Subcutaneous abdominal adipose tissue (tissue), 5 donors: ENCODE results near the gene HDAC9.
A peak's percentile ranks its signal among the peaks of the same experiment; 100 is the strongest.

Source experiments
- H3K27ac ChIP-seq: one replicate; pipeline ENCODE4 v1.7.0; 2013; ENCODE audit warnings: low read depth, mild to moderate bottlenecking, inconsistent platforms, low read length, moderate library complexity
- H3K27me3 ChIP-seq, 5 donors: one replicate each; pipeline ENCODE4 v1.7.0; 2013; ENCODE audit warnings: low read length in 5 of 5, inconsistent platforms in 1 of 5; ENCODE audit not compliant: control insufficient read depth in 5 of 5, insufficient read depth in 4 of 5
- H3K36me3 ChIP-seq, 5 donors: one replicate each; pipeline ENCODE4 v1.7.0; 2013; ENCODE audit warnings: low read length in 5 of 5; ENCODE audit not compliant: control insufficient read depth in 5 of 5, insufficient read depth in 5 of 5
- H3K4me1 ChIP-seq, 5 donors: one replicate each; pipeline ENCODE4 v1.7.0; 2013; ENCODE audit warnings: low read length in 5 of 5, mild to moderate bottlenecking in 3 of 5, moderate library complexity in 1 of 5; ENCODE audit not compliant: control insufficient read depth in 5 of 5, insufficient read depth in 5 of 5
- H3K4me3 ChIP-seq, 5 donors: one replicate each; pipeline ENCODE4 v1.7.0; 2013; ENCODE audit warnings: low read length in 5 of 5, low read depth in 1 of 5
- H3K9ac ChIP-seq, 5 donors: one replicate each; pipeline ENCODE4 v1.7.0; 2013; ENCODE audit warnings: low read length in 5 of 5, mild to moderate bottlenecking in 4 of 5, moderate library complexity in 3 of 5
- H3K9me3 ChIP-seq, 5 donors: one replicate each; pipeline ENCODE4 v1.7.0; 2013; ENCODE audit warnings: low read length in 5 of 5; ENCODE audit not compliant: control insufficient read depth in 5 of 5
- donor health status: healthy.
- donor health status: healthy.
- donor health status: healthy.
- donor health status: healthy.
- donor health status: healthy.

HDAC9 gene

GRCh38 chr7:18491871-18492270 lies 3.7 kb upstream of the HDAC9 start:
- Histone ChIP-seq H3K4me1 (peaks cover 0 to 29% (median 12%) of the 10 kb centered on the region in 5 donors), H3K27me3 (no peaks in the 10 kb centered on the region), H3K27ac (no peak overlapping the region), H3K36me3 (no peaks in the 10 kb centered on the region), H3K9me3 (no peaks in the 10 kb centered on the region), H3K9ac (no peak overlapping the region), H3K4me3 (no peak overlapping the region)

- Histone ChIP-seq H3K9ac (no peak overlapping the region), H3K4me3 (no peak overlapping the region), H3K27me3 (no peaks in the 10 kb centered on the region), H3K9me3 (no peaks in the 10 kb centered on the region), H3K36me3 (no peaks in the 10 kb centered on the region), H3K4me1 (peaks cover 0 to 27% (median 12%) of the 10 kb centered on the region in 5 donors), H3K27ac (no peak overlapping the region)
Measured at GRCh38 chr7:18494406-18494805, 1.1 kb upstream of the HDAC9 start.

GRCh38 chr7:18494821-18495408 lies 634 bp upstream of the HDAC9 start:
- Histone ChIP-seq H3K36me3 (no peaks in the 10 kb centered on the region), H3K4me1 (peaks cover 0 to 32% (median 12%) of the 10 kb centered on the region in 5 donors), H3K9me3 (no peaks in the 10 kb centered on the region), H3K4me3 (peak overlapping the region in 3 of 5 donors; percentile 61 to 71 (median 68)), H3K9ac (no peak overlapping the region), H3K27ac (peak overlapping the region; percentile 14), H3K27me3 (no peaks in the 10 kb centered on the region)

DNA sequence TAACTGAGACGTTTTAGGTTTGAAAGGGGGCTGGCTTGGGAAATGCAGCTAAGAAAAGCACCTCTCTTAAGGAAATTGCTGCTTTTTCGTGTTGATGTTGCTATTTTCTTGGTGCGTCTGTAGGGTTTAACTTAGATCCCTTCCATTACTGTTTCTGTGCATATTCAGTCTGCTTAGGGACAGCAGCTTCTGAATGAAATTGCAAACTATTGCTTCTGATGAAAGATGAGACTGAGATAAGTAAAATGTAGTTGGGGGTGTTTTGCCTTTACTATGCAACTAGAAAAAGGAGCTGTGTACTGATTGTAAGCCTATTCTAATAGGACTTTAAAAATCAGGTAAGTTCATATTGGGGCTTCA lies 772 bp downstream of the HDAC9 start:
- H3K36me3 ChIP-seq = no peaks in the 10 kb centered on the region
- H3K4me1 ChIP-seq = peaks cover 0 to 32% (median 12%) of the 10 kb centered on the region in 5 donors
- peak overlapping the region in 4 of 5 donors; percentile 61 to 71 (median 68) for H3K4me3 ChIP-seq
- no peak overlapping the region for H3K9ac ChIP-seq
- no peaks in the 10 kb centered on the region for H3K27me3 ChIP-seq
- H3K27ac ChIP-seq = peak overlapping the region; percentile 14
- H3K9me3 ChIP-seq = no peaks in the 10 kb centered on the region

- Histone ChIP-seq H3K36me3 (no peaks in the 10 kb centered on the region), H3K9ac (no peak overlapping the region), H3K9me3 (no peaks in the 10 kb centered on the region), H3K4me3 (no peak overlapping the region), H3K4me1 (peaks cover 0 to 30% (median 12%) of the 10 kb centered on the region in 5 donors), H3K27me3 (no peaks in the 10 kb centered on the region), H3K27ac (no peak overlapping the region)
Measured at GRCh38 chr7:18497082-18497481, 1.5 kb downstream of the HDAC9 start.

DNA sequence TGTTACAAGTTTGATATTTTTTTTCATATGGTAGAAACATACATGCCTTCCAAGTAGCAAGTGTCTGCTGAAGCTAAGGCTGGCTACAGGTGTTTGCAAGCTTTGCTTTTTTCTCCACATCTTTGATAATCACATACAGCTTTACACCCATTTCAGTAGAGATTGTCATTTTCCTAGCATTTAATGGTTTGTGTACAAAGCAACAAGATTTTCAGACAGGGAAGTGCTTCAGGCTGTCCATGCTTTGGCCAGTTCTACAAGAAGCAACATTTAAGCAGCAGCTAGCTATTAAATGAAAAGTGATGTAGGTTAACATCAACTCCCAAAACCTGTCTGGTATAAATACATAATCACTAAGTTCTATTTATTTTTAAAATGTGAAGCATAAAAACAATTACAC lies 2.3 kb downstream of the HDAC9 start:
- H3K27me3 ChIP-seq = no peaks in the 10 kb centered on the region
- H3K36me3 ChIP-seq = no peaks in the 10 kb centered on the region
- H3K27ac ChIP-seq = no peak overlapping the region
- H3K9me3 ChIP-seq = no peaks in the 10 kb centered on the region
- H3K4me3 ChIP-seq = no peak overlapping the region
- peaks cover 0 to 28% (median 12%) of the 10 kb centered on the region in 5 donors for H3K4me1 ChIP-seq
- H3K9ac ChIP-seq = no peak overlapping the region

- no peaks in the 10 kb centered on the region for H3K9me3 ChIP-seq
- no peaks in the 10 kb centered on the region for H3K36me3 ChIP-seq
- no peak overlapping the region for H3K9ac ChIP-seq
- H3K27ac ChIP-seq = no peak overlapping the region
- no peaks in the 10 kb centered on the region for H3K27me3 ChIP-seq
- peaks cover 0 to 28% (median 12%) of the 10 kb centered on the region in 5 donors for H3K4me1 ChIP-seq
- no peak overlapping the region for H3K4me3 ChIP-seq
Measured at GRCh38 chr7:18498341-18498740, 2.8 kb downstream of the HDAC9 start.

GRCh38 chr7:18499407-18500177 lies 4.0 kb downstream of the HDAC9 start:
- Histone ChIP-seq H3K4me1 (peaks cover 0 to 27% (median 12%) of the 10 kb centered on the region in 5 donors), H3K27me3 (no peaks in the 10 kb centered on the region), H3K9ac (no peak overlapping the region), H3K36me3 (no peaks in the 10 kb centered on the region), H3K27ac (no peak overlapping the region), H3K9me3 (no peaks in the 10 kb centered on the region), H3K4me3 (no peak overlapping the region)

DNA sequence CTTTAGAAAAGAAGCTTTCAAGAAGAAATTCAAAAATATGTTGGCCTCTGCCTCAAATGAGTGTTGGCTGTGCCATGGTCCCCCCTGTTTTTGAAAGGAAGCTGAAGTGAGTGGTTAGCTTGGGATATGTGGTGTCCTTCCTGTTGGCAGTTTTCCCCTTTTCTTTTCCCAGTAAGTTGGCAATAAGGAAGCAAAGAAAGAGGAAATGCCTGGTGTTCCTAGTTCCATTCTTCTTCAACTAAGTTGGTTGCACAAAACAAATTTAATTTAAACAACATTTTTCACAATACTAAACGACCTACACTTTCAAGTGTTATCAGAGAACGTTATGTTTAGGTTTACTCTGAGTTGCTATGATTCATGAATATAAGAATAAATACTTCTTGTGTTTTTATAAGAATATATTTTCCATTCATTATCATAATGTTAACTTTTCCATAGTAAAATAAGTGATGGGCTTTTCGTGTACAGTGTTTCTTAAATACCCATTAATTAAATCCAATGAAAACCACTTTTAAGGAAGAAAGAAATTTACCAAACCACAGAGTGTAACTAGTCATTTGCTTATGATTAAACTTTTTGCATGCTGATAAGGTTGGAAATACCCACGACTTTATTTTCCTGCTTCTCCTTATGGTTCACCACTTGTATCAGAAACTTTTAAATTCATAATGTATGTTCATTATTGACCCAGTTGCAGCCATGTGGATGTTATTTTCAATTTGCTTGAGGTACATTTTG lies 7.7 kb downstream of the HDAC9 start:
- Histone ChIP-seq H3K4me1 (peaks cover 0 to 13% (median 0%) of the 10 kb centered on the region in 5 donors), H3K27ac (no peak overlapping the region), H3K4me3 (no peak overlapping the region), H3K9me3 (no peaks in the 10 kb centered on the region), H3K9ac (no peak overlapping the region), H3K27me3 (no peaks in the 10 kb centered on the region), H3K36me3 (no peaks in the 10 kb centered on the region)

GRCh38 chr7:18504965-18505364 lies 9.4 kb downstream of the HDAC9 start:
- no peak overlapping the region for H3K9ac ChIP-seq
- no peaks in the 10 kb centered on the region for H3K36me3 ChIP-seq
- H3K4me3 ChIP-seq = no peak overlapping the region
- H3K4me1 ChIP-seq = peaks cover 0 to 12% (median 3%) of the 10 kb centered on the region in 5 donors
- no peaks in the 10 kb centered on the region for H3K27me3 ChIP-seq
- no peaks in the 10 kb centered on the region for H3K9me3 ChIP-seq
- H3K27ac ChIP-seq = no peak overlapping the region
